IPS-11a (cell line): ENCODE measurements around the gene PPP1R27.

Source experiments
- H3K4me3 ChIP-seq: one replicate; pipeline ENCODE4 v1.5.1; 2013; ENCODE audit warnings: low read depth, low read length, control low read depth

Gene PPP1R27

GRCh38 chr17:81834831-81835267 is at the start of gene PPP1R27:
Gene PPP1R27 (minus strand): TSS chr17:81835050. CDS start chr17:81834953, 97 bp downstream.
- peak within 1 kb of the TSS; percentile 72 for H3K4me3 ChIP-seq

GRCh38 chr17:81884520-81884919 is 49.7 kb upstream of the PPP1R27 start:
- H3K4me3 ChIP-seq: no peak overlapping the region

- no peak overlapping the region for H3K4me3 ChIP-seq
Observed at GRCh38 chr17:81879121-81879520, 44.3 kb upstream of the PPP1R27 start.

GRCh38 chr17:81878294-81878693 is 43.4 kb upstream of the PPP1R27 start:
- no peak overlapping the region for H3K4me3 ChIP-seq

- H3K4me3 ChIP-seq: no peak overlapping the region
Observed at GRCh38 chr17:81877569-81877968, 42.7 kb upstream of the PPP1R27 start.

GRCh38 chr17:81871387-81872230 is 36.8 kb upstream of the PPP1R27 start:
- peak overlapping the region; percentile 81 for H3K4me3 ChIP-seq

- peak within 1 kb of the TSS; percentile 81 for H3K4me3 ChIP-seq
Observed at GRCh38 chr17:81870981-81871386, 36.1 kb upstream of the PPP1R27 start, which contains the start of gene ARHGDIA. Gene ARHGDIA (minus strand): TSS chr17:81871337. CDS start chr17:81869930, 1,407 bp downstream.

- peak overlapping the region; percentile 72 for H3K4me3 ChIP-seq
Observed at GRCh38 chr17:81870131-81870980, 35.5 kb upstream of the PPP1R27 start.

GRCh38 chr17:81869221-81870130 is 34.6 kb upstream of the PPP1R27 start:
- H3K4me3 ChIP-seq: peak overlapping the region; percentile 72

- H3K4me3 ChIP-seq: no peak overlapping the region
Observed at GRCh38 chr17:81868674-81869220, 33.9 kb upstream of the PPP1R27 start.

GRCh38 chr17:81867991-81868673 is 33.3 kb upstream of the PPP1R27 start:
- no peak overlapping the region for H3K4me3 ChIP-seq

- no peak overlapping the region for H3K4me3 ChIP-seq
Observed at GRCh38 chr17:81867170-81867990, 32.5 kb upstream of the PPP1R27 start.

- no peak overlapping the region for H3K4me3 ChIP-seq
Observed at GRCh38 chr17:81866440-81867169, 31.8 kb upstream of the PPP1R27 start.

- H3K4me3 ChIP-seq: no peak overlapping the region
Observed at GRCh38 chr17:81865733-81866439, 31.0 kb upstream of the PPP1R27 start.

- H3K4me3 ChIP-seq: no peak overlapping the region
Observed at GRCh38 chr17:81865358-81865732, 30.5 kb upstream of the PPP1R27 start.

- H3K4me3 ChIP-seq: no peak overlapping the region
Observed at GRCh38 chr17:81863833-81864768, 29.3 kb upstream of the PPP1R27 start.
